K562 (cell line): ENCODE data around the gene SGSM2. TPM values are rescaled to one million over a fixed set of nuclear protein-coding genes. Genes with fewer than 3 reads are reported as not detected.

Experiments used
- ESRRB ChIP-seq: fragments of 250-450 bp; sonication (Bioruptor Pico); IDR thresholded peaks from 2 replicates; pipeline ENCODE4 v1.5.0; 2020; ENCODE audit warnings: mild to moderate bottlenecking, moderate library complexity, borderline replicate concordance
- MGA ChIP-seq: fragments of 450-650 bp; IDR thresholded peaks from 2 replicates; pipeline ENCODE4 v1.6.1; 2016; ENCODE audit warnings: mild to moderate bottlenecking, moderate library complexity
- polyA plus RNA-seq, 8 experiments: library from polyadenylated mRNA; depleted of rRNA in 4 of 8; stranded (reverse) in 5 of 8; unstranded in 3 of 8; fragments of >200 nt; fragmentation: Nextera tagmentation in 2 of 8; fragmentation: Illumina TruSeq in 1 of 8; extraction: Ambion mirVana in 2 of 8; extraction: Trizol in 1 of 8; gene quantifications; 2 replicates each; pipeline versions ENCODE4 v1.2.1 to v1.2.3, GENCODE V29; 2011 to 2014; ENCODE audit warnings: inconsistent platforms in 1 of 8, missing spikeins in 1 of 8
- total RNA-seq, 7 experiments: library from RNA; depleted of rRNA in 6 of 7; stranded (reverse); fragments of >200 nt in 6 of 7; fragmentation: Illumina TruSeq in 2 of 7; extraction: Trizol in 2 of 7; gene quantifications; 2 replicates each; pipeline versions ENCODE4 v1.2.1 to v1.2.3, GENCODE V29; 2011 to 2021; ENCODE audit warnings: low replicate concordance in 1 of 7

The SGSM2 gene
- total and polyA plus RNA-seq, 9 of the 15 experiments (the other 6 are each of a cell fraction or from before 2014, with no cell fraction given) = 0.20 to 26.3 (median 14.8) TPM

GRCh38 chr17:2390199-2390836 lies 53.0 kb downstream of the SGSM2 start (continued):
- TF ChIP-seq MGA = no peak
- TF ChIP-seq ESRRB (CRISPR knock-in tag) = no peak
